Measurements from ENCODE around the gene RRP12. TPM values are rescaled to one million over a fixed set of nuclear protein-coding genes. Genes with fewer than 3 reads are reported as not detected.

Gene RRP12
- polyA plus RNA-seq, 1 donor from 2014 or later, result 9.7 TPM

DNA sequence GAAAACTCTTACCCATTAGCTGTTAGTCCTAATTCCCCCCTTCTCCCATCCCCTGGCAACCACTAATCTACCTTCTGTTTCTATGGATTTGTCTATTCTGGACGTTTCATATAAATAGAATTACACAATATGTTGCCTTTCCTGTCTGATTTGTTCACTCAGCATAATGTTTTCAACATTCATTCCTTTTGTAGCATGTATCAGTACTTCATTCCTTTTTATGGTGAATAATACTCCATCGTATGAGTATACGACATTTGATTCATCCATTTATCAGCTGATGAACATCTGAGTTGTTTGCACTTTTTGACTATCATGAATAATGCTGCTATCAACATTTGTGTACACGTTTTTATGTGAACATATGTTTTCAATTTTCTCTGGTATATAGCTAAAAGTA, 86.5 kb downstream of the RRP12 start:
- Histone ChIP-seq H3K4me2 (ENCODE audit: low read length) (no peak overlapping the region), H3K36me3 (ENCODE audit: insufficient read depth, low read length) (no peaks in the 10 kb centered on the region), H2AFZ (ENCODE audit: low read depth, low read length) (no peak overlapping the region), H3K9ac (ENCODE audit: low read length) (no peak overlapping the region), H3K4me3 (ENCODE audit: low read length) (no peak overlapping the region), H3K79me2 (replicated peaks; ENCODE audit: insufficient read depth, low read length) (no peaks in the 10 kb centered on the region), H3F3A (ENCODE audit: insufficient read depth, low read length, poor library complexity, severe bottlenecking) (no peaks in the 10 kb centered on the region), H3K9me3 (ENCODE audit: low read length) (no peaks in the 10 kb centered on the region), H3K27ac (ENCODE audit: low read length) (no peak overlapping the region), H4K20me1 (ENCODE audit: insufficient read depth) (no peaks in the 10 kb centered on the region), H3K9me2 (ENCODE audit: insufficient read depth, low read length) (no peaks in the 10 kb centered on the region), H3K27me3 (ENCODE audit: insufficient read depth, low read depth, low read length) (no peaks in the 10 kb centered on the region)
- TF ChIP-seq EZH2 (IDR thresholded peaks at IDR 0.05; ENCODE audit: borderline replicate concordance, insufficient read depth, low read length, poor library complexity, severe bottlenecking) (no peak), EP300 (conservative IDR thresholded peaks at IDR 0.05; ENCODE audit: poor library complexity, severe bottlenecking) (no peak), SMC3 (conservative IDR thresholded peaks at IDR 0.05; ENCODE audit: poor library complexity) (no peak), POLR2AphosphoS5 (IDR thresholded peaks at IDR 0.05) (no peak), RAD21 (conservative IDR thresholded peaks at IDR 0.05) (no peak), MXI1 (conservative IDR thresholded peaks at IDR 0.05; ENCODE audit: poor library complexity, severe bottlenecking) (no peak), TAF1 (IDR thresholded peaks at IDR 0.05; ENCODE audit: low read depth) (no peak)
- TF ChIP-seq, protein P1, sequence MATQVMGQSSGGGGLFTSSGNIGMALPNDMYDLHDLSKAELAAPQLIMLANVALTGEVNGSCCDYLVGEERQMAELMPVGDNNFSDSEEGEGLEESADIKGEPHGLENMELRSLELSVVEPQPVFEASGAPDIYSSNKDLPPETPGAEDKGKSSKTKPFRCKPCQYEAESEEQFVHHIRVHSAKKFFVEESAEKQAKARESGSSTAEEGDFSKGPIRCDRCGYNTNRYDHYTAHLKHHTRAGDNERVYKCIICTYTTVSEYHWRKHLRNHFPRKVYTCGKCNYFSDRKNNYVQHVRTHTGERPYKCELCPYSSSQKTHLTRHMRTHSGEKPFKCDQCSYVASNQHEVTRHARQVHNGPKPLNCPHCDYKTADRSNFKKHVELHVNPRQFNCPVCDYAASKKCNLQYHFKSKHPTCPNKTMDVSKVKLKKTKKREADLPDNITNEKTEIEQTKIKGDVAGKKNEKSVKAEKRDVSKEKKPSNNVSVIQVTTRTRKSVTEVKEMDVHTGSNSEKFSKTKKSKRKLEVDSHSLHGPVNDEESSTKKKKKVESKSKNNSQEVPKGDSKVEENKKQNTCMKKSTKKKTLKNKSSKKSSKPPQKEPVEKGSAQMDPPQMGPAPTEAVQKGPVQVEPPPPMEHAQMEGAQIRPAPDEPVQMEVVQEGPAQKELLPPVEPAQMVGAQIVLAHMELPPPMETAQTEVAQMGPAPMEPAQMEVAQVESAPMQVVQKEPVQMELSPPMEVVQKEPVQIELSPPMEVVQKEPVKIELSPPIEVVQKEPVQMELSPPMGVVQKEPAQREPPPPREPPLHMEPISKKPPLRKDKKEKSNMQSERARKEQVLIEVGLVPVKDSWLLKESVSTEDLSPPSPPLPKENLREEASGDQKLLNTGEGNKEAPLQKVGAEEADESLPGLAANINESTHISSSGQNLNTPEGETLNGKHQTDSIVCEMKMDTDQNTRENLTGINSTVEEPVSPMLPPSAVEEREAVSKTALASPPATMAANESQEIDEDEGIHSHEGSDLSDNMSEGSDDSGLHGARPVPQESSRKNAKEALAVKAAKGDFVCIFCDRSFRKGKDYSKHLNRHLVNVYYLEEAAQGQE (IDR thresholded peaks at IDR 0.05; ENCODE audit: borderline replicate concordance), result no peak
- TF ChIP-seq, protein P2, sequence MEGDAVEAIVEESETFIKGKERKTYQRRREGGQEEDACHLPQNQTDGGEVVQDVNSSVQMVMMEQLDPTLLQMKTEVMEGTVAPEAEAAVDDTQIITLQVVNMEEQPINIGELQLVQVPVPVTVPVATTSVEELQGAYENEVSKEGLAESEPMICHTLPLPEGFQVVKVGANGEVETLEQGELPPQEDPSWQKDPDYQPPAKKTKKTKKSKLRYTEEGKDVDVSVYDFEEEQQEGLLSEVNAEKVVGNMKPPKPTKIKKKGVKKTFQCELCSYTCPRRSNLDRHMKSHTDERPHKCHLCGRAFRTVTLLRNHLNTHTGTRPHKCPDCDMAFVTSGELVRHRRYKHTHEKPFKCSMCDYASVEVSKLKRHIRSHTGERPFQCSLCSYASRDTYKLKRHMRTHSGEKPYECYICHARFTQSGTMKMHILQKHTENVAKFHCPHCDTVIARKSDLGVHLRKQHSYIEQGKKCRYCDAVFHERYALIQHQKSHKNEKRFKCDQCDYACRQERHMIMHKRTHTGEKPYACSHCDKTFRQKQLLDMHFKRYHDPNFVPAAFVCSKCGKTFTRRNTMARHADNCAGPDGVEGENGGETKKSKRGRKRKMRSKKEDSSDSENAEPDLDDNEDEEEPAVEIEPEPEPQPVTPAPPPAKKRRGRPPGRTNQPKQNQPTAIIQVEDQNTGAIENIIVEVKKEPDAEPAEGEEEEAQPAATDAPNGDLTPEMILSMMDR (IDR thresholded peaks at IDR 0.05; ENCODE audit: poor library complexity, severe bottlenecking), result no peak

DNA sequence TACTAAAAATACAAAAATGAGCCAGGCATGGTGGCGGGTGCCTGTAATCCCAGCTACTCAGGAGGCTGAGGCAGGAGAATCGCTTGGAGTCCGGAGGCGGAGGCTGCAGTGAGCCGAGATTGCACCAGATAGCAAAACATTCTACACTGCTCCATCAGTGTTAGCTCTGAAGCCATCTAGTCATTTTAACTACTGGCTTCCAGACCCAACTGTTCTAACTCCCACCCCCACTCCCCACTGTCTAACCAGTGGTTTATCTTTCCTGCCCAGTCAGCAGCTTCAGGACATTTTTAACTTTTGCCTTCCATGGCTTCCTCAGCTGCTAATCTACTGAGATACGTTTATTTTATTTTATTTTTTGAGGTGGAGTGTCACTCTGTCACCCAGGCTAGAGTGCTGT, 88.2 kb downstream of the RRP12 start:
- H3K27me3 ChIP-seq (ENCODE audit: insufficient read depth, low read depth, low read length), result no peaks in the 10 kb centered on the region
- no peak overlapping the region for H3K27ac ChIP-seq (ENCODE audit: low read length)
- TF ChIP-seq, protein P1 (IDR thresholded peaks at IDR 0.05; ENCODE audit: borderline replicate concordance), result no peak
- TF ChIP-seq MXI1 (conservative IDR thresholded peaks at IDR 0.05; ENCODE audit: poor library complexity, severe bottlenecking) (no peak), EP300 (conservative IDR thresholded peaks at IDR 0.05; ENCODE audit: poor library complexity, severe bottlenecking) (no peak), TAF1 (IDR thresholded peaks at IDR 0.05; ENCODE audit: low read depth) (no peak), SMC3 (conservative IDR thresholded peaks at IDR 0.05; ENCODE audit: poor library complexity) (no peak), EZH2 (IDR thresholded peaks at IDR 0.05; ENCODE audit: borderline replicate concordance, insufficient read depth, low read length, poor library complexity, severe bottlenecking) (no peak), POLR2AphosphoS5 (IDR thresholded peaks at IDR 0.05) (no peak), RAD21 (conservative IDR thresholded peaks at IDR 0.05) (no peak)
- TF ChIP-seq, protein P2 (IDR thresholded peaks at IDR 0.05; ENCODE audit: poor library complexity, severe bottlenecking), result no peak
- no peak overlapping the region for H2AFZ ChIP-seq (ENCODE audit: low read depth, low read length)
- H3K9me2 ChIP-seq (ENCODE audit: insufficient read depth, low read length), result no peaks in the 10 kb centered on the region
- H3K4me3 ChIP-seq (ENCODE audit: low read length), result no peak overlapping the region
- no peaks in the 10 kb centered on the region for H3K36me3 ChIP-seq (ENCODE audit: insufficient read depth, low read length)
- H4K20me1 ChIP-seq (ENCODE audit: insufficient read depth), result no peaks in the 10 kb centered on the region
- no peaks in the 10 kb centered on the region for H3K79me2 ChIP-seq (replicated peaks; ENCODE audit: insufficient read depth, low read length)
- H3F3A ChIP-seq (ENCODE audit: insufficient read depth, low read length, poor library complexity, severe bottlenecking), result no peaks in the 10 kb centered on the region
- H3K9ac ChIP-seq (ENCODE audit: low read length), result no peak overlapping the region
- no peaks in the 10 kb centered on the region for H3K9me3 ChIP-seq (ENCODE audit: low read length)
- H3K4me2 ChIP-seq (ENCODE audit: low read length), result no peak overlapping the region

All from neural cell (in vitro differentiated cells).